HEK293T (cell line): ENCODE data around the gene ATP6V1E1.

Source experiments
- CTCF ChIA-PET: fragments of 350-600 bp; formaldehyde crosslinking; extraction: SDS; loops from one replicate; lab custom pipeline; 2021; ENCODE audit warnings: antibody characterized with exemption, inconsistent platforms; lab: Yijun Ruan, JAX
- POLR2A ChIA-PET: fragments of 350-600 bp; formaldehyde crosslinking; extraction: SDS; loops from one replicate; lab custom pipeline; 2020; ENCODE audit warnings: antibody characterized with exemption, inconsistent platforms; lab: Yijun Ruan, JAX
- DNase-seq: peaks from one replicate; pipeline ENCODE4 v3.0.0; 2012; ENCODE audit warnings: mixed read lengths; ENCODE audit errors: extremely low spot score
- ARNT ChIP-seq: fragments of 450-650 bp; IDR thresholded peaks from 2 replicates; pipeline ENCODE4 v1.6.1; 2017; ENCODE audit warnings: mild to moderate bottlenecking
- BHLHE40 ChIP-seq: fragments of 450-650 bp; IDR thresholded peaks from 2 replicates; pipeline ENCODE4 v1.6.1; 2016; ENCODE audit warnings: mild to moderate bottlenecking, moderate library complexity, borderline replicate concordance
- CTBP1 ChIP-seq: fragments of 450-650 bp; IDR thresholded peaks from 2 replicates; pipeline ENCODE4 v1.6.1; 2016; ENCODE audit warnings: borderline replicate concordance
- ELF4 ChIP-seq: fragments of 450-650 bp; IDR thresholded peaks from 2 replicates; pipeline ENCODE4 v1.6.1; 2017; ENCODE audit warnings: antibody characterized with exemption
- FOXA1 ChIP-seq: fragments of 450-650 bp; IDR thresholded peaks from 2 replicates; pipeline ENCODE4 v1.6.1; 2016; ENCODE audit warnings: mild to moderate bottlenecking
- FOXK2 ChIP-seq: fragments of 450-650 bp; IDR thresholded peaks from 2 replicates; pipeline ENCODE4 v1.6.1; 2016; ENCODE audit warnings: mild to moderate bottlenecking
- FOXM1 ChIP-seq: fragments of 450-650 bp; IDR thresholded peaks from 2 replicates; pipeline ENCODE4 v1.6.1; 2017; ENCODE audit warnings: mild to moderate bottlenecking, borderline replicate concordance
- HDGF ChIP-seq: fragments of 450-650 bp; IDR thresholded peaks from 2 replicates; pipeline ENCODE4 v1.6.1; 2017; ENCODE audit warnings: antibody characterized with exemption, borderline replicate concordance
- L3MBTL2 ChIP-seq: fragments of 450-650 bp; conservative IDR thresholded peaks from 2 replicates; pipeline ENCODE4 v1.6.1; 2016; ENCODE audit warnings: mild to moderate bottlenecking
- LEF1 ChIP-seq: fragments of 450-650 bp; IDR thresholded peaks from 2 replicates; pipeline ENCODE4 v1.6.1; 2017; ENCODE audit warnings: mild to moderate bottlenecking, borderline replicate concordance
- NFRKB ChIP-seq: fragments of 450-650 bp; IDR thresholded peaks from 2 replicates; pipeline ENCODE4 v1.6.1; 2016; ENCODE audit warnings: mild to moderate bottlenecking, moderate library complexity
- PKNOX1 ChIP-seq: fragments of 450-650 bp; IDR thresholded peaks from 2 replicates; pipeline ENCODE4 v1.6.1; 2016
- SP1 ChIP-seq: fragments of 450-650 bp; IDR thresholded peaks from 2 replicates; pipeline ENCODE4 v1.6.1; 2017
- SUZ12 ChIP-seq: fragments of 450-650 bp; IDR thresholded peaks from 2 replicates; pipeline ENCODE4 v1.6.1; 2016; ENCODE audit warnings: mild to moderate bottlenecking
- TARDBP ChIP-seq: fragments of 450-650 bp; IDR thresholded peaks from 2 replicates; pipeline ENCODE4 v1.6.1; 2016
- ZNF384 ChIP-seq: fragments of 450-650 bp; IDR thresholded peaks from 2 replicates; pipeline ENCODE4 v1.6.1; 2016

Gene ATP6V1E1

GRCh38 chr22:17597217-17597616 is 31.3 kb downstream of the ATP6V1E1 start:
- no peak for DNase-seq
- POLR2A ChIA-PET: no interaction called here
- CTCF ChIA-PET: interaction anchor here (0.8 to 1.6 kb wide), 2 partner anchors 9 to 425 kb away, joined by 3 read pairs; no protein-coding TSS in a partner anchor
- no peak for TF ChIP-seq ZNF384
- no peak for TF ChIP-seq ELF4
- no peak for TF ChIP-seq TARDBP
- no peak for TF ChIP-seq SUZ12
- TF ChIP-seq BHLHE40: no peak
- TF ChIP-seq SP1: no peak
- TF ChIP-seq CTBP1: no peak
- TF ChIP-seq FOXK2: no peak
- no peak for TF ChIP-seq L3MBTL2
- no peak for TF ChIP-seq LEF1
- TF ChIP-seq HDGF: no peak
- no peak for TF ChIP-seq FOXA1
- no peak for TF ChIP-seq NFRKB
- TF ChIP-seq FOXM1: no peak
- no peak for TF ChIP-seq PKNOX1

GRCh38 chr22:17596226-17596625 is 32.3 kb downstream of the ATP6V1E1 start:
- DNase-seq: no peak
- CTCF ChIA-PET: no interaction called here
- TF ChIP-seq ARNT (no peak), L3MBTL2 (no peak), FOXM1 (no peak), FOXA1 (no peak), CTBP1 (no peak), PKNOX1 (no peak), BHLHE40 (no peak), TARDBP (no peak), SP1 (no peak), FOXK2 (no peak), HDGF (no peak), SUZ12 (no peak), LEF1 (no peak), NFRKB (no peak), ELF4 (no peak)
- POLR2A ChIA-PET: no interaction called here

GRCh38 chr22:17592201-17592600 is 36.3 kb downstream of the ATP6V1E1 start:
- ChIA-PET CTCF (no interaction called here), POLR2A (no interaction called here)
- DNase-seq: no peak
- TF ChIP-seq L3MBTL2: no peak
- TF ChIP-seq HDGF: no peak
- no peak for TF ChIP-seq ELF4
- TF ChIP-seq LEF1: no peak
- TF ChIP-seq ZNF384: no peak
- no peak for TF ChIP-seq TARDBP

DNA sequence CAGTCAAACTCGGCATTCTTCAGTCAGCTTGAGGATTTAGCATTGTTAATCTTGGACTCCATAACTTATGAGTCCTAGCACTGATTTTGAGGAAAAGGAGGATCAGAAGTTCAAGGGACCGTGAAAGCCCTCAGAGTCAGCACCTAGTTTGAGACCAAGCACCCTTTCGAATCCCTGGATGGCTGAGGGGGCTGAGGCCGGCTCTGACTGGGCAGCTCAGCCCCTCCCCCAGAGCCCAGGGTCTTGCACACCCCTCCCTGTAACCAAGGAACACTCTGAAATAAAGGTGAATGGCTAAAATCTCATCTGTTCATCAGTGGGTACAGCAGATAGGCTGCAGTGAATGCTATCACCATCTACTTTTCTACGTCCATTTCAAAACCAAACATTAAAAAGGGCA is 38.0 kb downstream of the ATP6V1E1 start:
- DNase-seq: no peak
- TF ChIP-seq LEF1 (no peak), NFRKB (no peak), CTBP1 (no peak), ARNT (no peak), FOXK2 (no peak), ZNF384 (no peak)
- CTCF ChIA-PET: no interaction called here
- POLR2A ChIA-PET: no interaction called here

DNA sequence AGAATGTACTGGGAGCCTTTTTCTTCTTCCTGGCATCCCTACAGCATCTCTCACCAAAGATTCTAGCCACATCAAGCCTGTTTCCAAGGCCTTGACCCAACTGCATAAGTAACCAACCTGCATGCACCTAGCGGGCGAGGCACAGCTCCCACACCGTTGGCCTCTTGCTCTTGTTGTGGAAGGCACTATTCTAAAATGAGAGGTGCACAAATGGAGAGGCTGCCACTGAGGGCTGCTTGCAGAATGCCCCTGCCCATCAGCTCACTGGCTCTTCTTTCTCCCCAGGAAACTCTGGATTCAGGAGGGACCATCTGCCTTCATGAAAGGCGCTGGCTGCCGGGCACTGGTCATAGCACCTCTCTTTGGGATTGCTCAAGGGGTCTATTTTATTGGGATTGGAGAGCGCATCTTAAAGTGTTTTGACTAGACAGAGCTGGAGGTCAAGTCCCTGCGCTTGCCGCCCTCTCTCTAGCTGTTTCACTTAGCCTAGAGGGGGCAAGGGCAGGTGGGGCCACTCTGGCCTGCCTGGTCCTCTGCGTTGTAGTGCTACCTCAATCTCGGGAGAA is 38.7 kb downstream of the ATP6V1E1 start:
- POLR2A ChIA-PET: interaction anchor here (1.1 kb wide), 1 partner anchor 49 kb away, joined by 3 read pairs; no protein-coding TSS in a partner anchor
- CTCF ChIA-PET: no interaction called here
- TF ChIP-seq L3MBTL2: no peak
- TF ChIP-seq PKNOX1: no peak
- TF ChIP-seq FOXK2: no peak
- no peak for TF ChIP-seq BHLHE40
- no peak for TF ChIP-seq ELF4
- TF ChIP-seq FOXM1: no peak
- no peak for TF ChIP-seq CTBP1
- no peak for TF ChIP-seq SUZ12
- no peak for TF ChIP-seq SP1
- TF ChIP-seq LEF1: no peak
- no peak for TF ChIP-seq ARNT
- TF ChIP-seq FOXA1: no peak
- TF ChIP-seq HDGF: no peak
- no peak for TF ChIP-seq NFRKB
- no peak for TF ChIP-seq TARDBP
- no peak for TF ChIP-seq ZNF384
- DNase-seq: no peak

GRCh38 chr22:17588606-17589005 is 39.9 kb downstream of the ATP6V1E1 start:
- TF ChIP-seq L3MBTL2 (no peak), TARDBP (no peak), PKNOX1 (no peak), BHLHE40 (no peak), SP1 (no peak), ZNF384 (no peak), FOXM1 (no peak), FOXK2 (no peak)
- ChIA-PET CTCF (no interaction called here), POLR2A (interaction anchor here (1.1 to 1.3 kb wide), 2 partner anchors 32 to 417 kb away, joined by 3 read pairs; no protein-coding TSS in a partner anchor)
- DNase-seq: no peak
